HG03097 (cell line): ENCODE measurements around the gene GATB.
A peak's percentile ranks its signal among the peaks of the same experiment; 100 is the strongest.

Source experiments
- ATAC-seq: cut with Tn5 transposase; IDR thresholded peaks from one replicate; pipeline ENCODE4 v1.9.1; 2021; ENCODE audit not compliant: unreplicated experiment, low FRiP score

The GATB gene

GRCh38 chr4:151658959-151659600 is 101.7 kb downstream of the GATB start:
- peak; percentile 59 for ATAC-seq

- no peak for ATAC-seq
These were observed 102.9 kb downstream of the GATB start for GRCh38 chr4:151657896-151658295.

- ATAC-seq: no peak
These were observed 104.7 kb downstream of the GATB start for GRCh38 chr4:151656058-151656457.

- no peak for ATAC-seq
These were observed 107.3 kb downstream of the GATB start for GRCh38 chr4:151653548-151653918.

GRCh38 chr4:151652841-151653547 is 107.8 kb downstream of the GATB start:
- no peak for ATAC-seq

GRCh38 chr4:151651496-151651895 is 109.3 kb downstream of the GATB start:
- no peak for ATAC-seq

- no peak for ATAC-seq
These were observed 111.3 kb downstream of the GATB start for GRCh38 chr4:151649479-151649878.

- ATAC-seq: no peak
These were observed 114.5 kb downstream of the GATB start for GRCh38 chr4:151646322-151646721.

GRCh38 chr4:151644622-151645021 is 116.2 kb downstream of the GATB start:
- no peak for ATAC-seq

GRCh38 chr4:151643564-151643963 is 117.2 kb downstream of the GATB start:
- ATAC-seq: no peak

GRCh38 chr4:151641983-151642382 is 118.8 kb downstream of the GATB start:
- ATAC-seq: no peak

- no peak for ATAC-seq
These were observed 119.6 kb downstream of the GATB start for GRCh38 chr4:151641167-151641566.

GRCh38 chr4:151640381-151640780 is 120.4 kb downstream of the GATB start:
- ATAC-seq: no peak

- ATAC-seq: no peak
These were observed 122.4 kb downstream of the GATB start for GRCh38 chr4:151638295-151638858.

- no peak for ATAC-seq
These were observed 129.5 kb downstream of the GATB start for GRCh38 chr4:151631349-151631748.

GRCh38 chr4:151629097-151629783 is 131.6 kb downstream of the GATB start:
- no peak for ATAC-seq

GRCh38 chr4:151628001-151628608 is 132.7 kb downstream of the GATB start:
- no peak for ATAC-seq

- ATAC-seq: no peak
These were observed 133.3 kb downstream of the GATB start for GRCh38 chr4:151627491-151627890.

GRCh38 chr4:151626751-151627150 is 134.1 kb downstream of the GATB start:
- no peak for ATAC-seq

GRCh38 chr4:151626228-151626627 is 134.6 kb downstream of the GATB start:
- no peak for ATAC-seq
